SK-N-SH (cell line): ENCODE data around the gene TYMS. TPM values are rescaled to one million over a fixed set of nuclear protein-coding genes. Genes with fewer than 3 reads are reported as not detected.

Source experiments
- CTCF ChIA-PET: fragments of 300-600, 350-600 bp; formaldehyde crosslinking; extraction: SDS; loops from one replicate; lab custom pipeline; 2021; lab: Yijun Ruan, JAX
- POLR2A ChIA-PET: fragments of 350-600 bp; sonication (Branson Sonifier 250); formaldehyde crosslinking; extraction: SDS; loops from one replicate; lab custom pipeline; 2020; ENCODE audit warnings: antibody characterized with exemption, inconsistent platforms; lab: Yijun Ruan, JAX
- DNase-seq: peaks from one replicate; pipeline ENCODE4 v3.0.0; 2012
- H2AFZ ChIP-seq: fragments of 200-600 bp; sonication (generic); 2 replicates; pipeline ENCODE4 v1.8.1; 2016; ENCODE audit warnings: antibody characterized with exemption, mild to moderate bottlenecking, low read depth
- H3F3A ChIP-seq: fragments of 200-600 bp; sonication (generic); replicated peaks from 2 replicates; pipeline ENCODE3; 2016; ENCODE audit warnings: antibody characterized with exemption, mild to moderate bottlenecking; ENCODE audit not compliant: insufficient read depth
- H3K27ac ChIP-seq, 2 experiments: fragments of 200-500 bp in 1 of 2; fragments of 200-600 bp in 1 of 2; sonication (Bioruptor generic) in 1 of 2; sonication (generic), shearing (Covaris generic) in 1 of 2; 2 replicates each; pipeline versions ENCODE4 v1.5.1 to v1.6.1; 2014 to 2016; ENCODE audit warnings: low read depth in 2 of 2, inconsistent platforms in 1 of 2, low read length in 1 of 2, mild to moderate bottlenecking in 1 of 2, mixed read lengths in 1 of 2
- H3K27me3 ChIP-seq: fragments of 200-600 bp; sonication (generic), shearing (Covaris generic); 2 replicates; pipeline ENCODE4 v1.6.1; 2016; ENCODE audit warnings: mixed run types; ENCODE audit not compliant: insufficient read depth
- H3K36me3 ChIP-seq, 2 experiments: fragments of 200-500 bp in 1 of 2; fragments of 200-600 bp in 1 of 2; sonication (Bioruptor generic) in 1 of 2; sonication (generic) in 1 of 2; replicated peaks in 1 of 2; 2 replicates each; pipeline versions ENCODE3 to v1.5.1; 2014 to 2016; ENCODE audit warnings: low read length in 1 of 2, mild to moderate bottlenecking in 1 of 2; ENCODE audit not compliant: insufficient read depth in 2 of 2, control insufficient read depth in 1 of 2
- H3K4me1 ChIP-seq, 2 experiments: fragments of 200-500 bp in 1 of 2; fragments of 200-600 bp in 1 of 2; sonication (Bioruptor generic) in 1 of 2; sonication (generic), shearing (Covaris generic) in 1 of 2; 2 replicates each; pipeline versions ENCODE4 v1.5.1 to v1.6.1; 2014 to 2016; ENCODE audit warnings: low read depth in 1 of 2, low read length in 1 of 2, mixed run types in 1 of 2; ENCODE audit not compliant: insufficient read depth in 2 of 2, control insufficient read depth in 1 of 2
- H3K4me2 ChIP-seq: fragments of 200-600 bp; sonication (generic), shearing (Covaris generic); 2 replicates; pipeline ENCODE4 v1.6.1; 2017; ENCODE audit warnings: mixed run types
- H3K4me3 ChIP-seq, 2 experiments: fragments of 200-500 bp in 1 of 2; fragments of 200-600 bp in 1 of 2; sonication (Bioruptor generic) in 1 of 2; sonication (generic), shearing (Covaris generic) in 1 of 2; 2 replicates each; pipeline versions ENCODE4 v1.5.1 to v1.8.1; 2014 to 2016; ENCODE audit warnings: low read depth in 2 of 2, inconsistent platforms in 1 of 2, low read length in 1 of 2, mild to moderate bottlenecking in 1 of 2, mixed read lengths in 1 of 2, moderate library complexity in 1 of 2
- H3K79me2 ChIP-seq: fragments of 200-600 bp; sonication (generic); 2 replicates; pipeline ENCODE4 v1.8.1; 2017; ENCODE audit warnings: mild to moderate bottlenecking; ENCODE audit not compliant: insufficient read depth
- H3K9ac ChIP-seq: fragments of 200-600 bp; sonication (generic); 2 replicates; pipeline ENCODE4 v1.6.1; 2017; ENCODE audit warnings: mixed run types
- H3K9me2 ChIP-seq: fragments of 200-600 bp; sonication (generic); 2 replicates; pipeline ENCODE4 v1.6.1; 2017; ENCODE audit warnings: mixed run types
- H3K9me3 ChIP-seq: fragments of 200-600 bp; sonication (generic); 2 replicates; pipeline ENCODE4 v1.6.1; 2017; ENCODE audit warnings: mixed run types, mild to moderate bottlenecking, moderate library complexity
- H4K20me1 ChIP-seq: fragments of 200-600 bp; sonication (generic); 2 replicates; pipeline ENCODE4 v1.6.1; 2017; ENCODE audit warnings: mild to moderate bottlenecking, mixed run types; ENCODE audit not compliant: insufficient read depth
- CTCF ChIP-seq: fragments of 200-600 bp; sonication (generic); IDR thresholded peaks from 2 replicates; pipeline ENCODE4 v1.6.1; 2017; ENCODE audit warnings: antibody characterized with exemption, mild to moderate bottlenecking, moderate library complexity
- ELF1 ChIP-seq: IDR thresholded peaks from 2 replicates; pipeline ENCODE4 v1.4.0; 2012
- EP300 ChIP-seq, 2 experiments: IDR thresholded peaks; 2 replicates each; pipeline versions ENCODE4 v1.4.0 to v1.6.1; 2012; ENCODE audit warnings: borderline replicate concordance in 1 of 2, low read depth in 1 of 2, low read length in 1 of 2
- GABPA ChIP-seq: IDR thresholded peaks from 2 replicates; pipeline ENCODE4 v1.4.0; 2012; ENCODE audit warnings: low read depth, mild to moderate bottlenecking
- MAX ChIP-seq: IDR thresholded peaks from 2 replicates; pipeline ENCODE4 v1.4.0; 2012; ENCODE audit warnings: low read depth
- MEF2A ChIP-seq: IDR thresholded peaks from 2 replicates; pipeline ENCODE4 v1.4.0; 2012; ENCODE audit warnings: low read depth, borderline replicate concordance
- MXI1 ChIP-seq: IDR thresholded peaks from 2 replicates; pipeline ENCODE4 v1.6.1; 2012; ENCODE audit warnings: mild to moderate bottlenecking, low read depth, low read length, improper control_type of control experiment
- NFIC ChIP-seq: IDR thresholded peaks from 2 replicates; pipeline ENCODE4 v1.4.0; 2012; ENCODE audit warnings: borderline replicate concordance
- NRF1 ChIP-seq: IDR thresholded peaks from 2 replicates; pipeline ENCODE4 v1.6.1; 2012; ENCODE audit warnings: low read depth, mild to moderate bottlenecking, low read length
- POLR2AphosphoS5 ChIP-seq: IDR thresholded peaks from 2 replicates; pipeline ENCODE4 v1.6.1; 2012; ENCODE audit warnings: low read depth, low read length
- RAD21 ChIP-seq: IDR thresholded peaks from 2 replicates; pipeline ENCODE4 v1.6.1; 2012; ENCODE audit warnings: mild to moderate bottlenecking, low read length
- RFX5 ChIP-seq: IDR thresholded peaks from 2 replicates; pipeline ENCODE4 v1.6.1; 2012; ENCODE audit warnings: mild to moderate bottlenecking, improper control_type of control experiment, low read length
- RXRA ChIP-seq: IDR thresholded peaks from 2 replicates; pipeline ENCODE4 v1.4.0; 2012; ENCODE audit warnings: low read depth, mild to moderate bottlenecking, borderline replicate concordance
- SIN3A ChIP-seq: IDR thresholded peaks from 2 replicates; pipeline ENCODE4 v1.6.1; 2012; ENCODE audit warnings: low read depth, mild to moderate bottlenecking, low read length, moderate library complexity, borderline replicate concordance
- SMC3 ChIP-seq: IDR thresholded peaks from 2 replicates; pipeline ENCODE4 v1.6.1; 2012; ENCODE audit warnings: low read depth, low read length, improper control_type of control experiment
- TAF1 ChIP-seq: IDR thresholded peaks from 2 replicates; pipeline ENCODE4 v1.6.1; 2012; ENCODE audit warnings: low read depth, mild to moderate bottlenecking, low read length, moderate library complexity, borderline replicate concordance
- TCF12 ChIP-seq: IDR thresholded peaks from 2 replicates; pipeline ENCODE4 v1.4.0; 2012
- TEAD4 ChIP-seq: IDR thresholded peaks from 2 replicates; pipeline ENCODE4 v1.4.0; 2012; ENCODE audit warnings: mild to moderate bottlenecking, borderline replicate concordance; ENCODE audit not compliant: insufficient read depth
- USF2 ChIP-seq: fragments of 150-350 bp; IDR thresholded peaks from 2 replicates; pipeline ENCODE4 v1.6.1; 2017; ENCODE audit warnings: antibody characterized with exemption, low read length, low read depth, borderline replicate concordance
- YY1 ChIP-seq: IDR thresholded peaks from 2 replicates; pipeline ENCODE4 v1.4.0; 2012; ENCODE audit warnings: low read depth, mild to moderate bottlenecking
- WGBS: methylation state at CpG from one replicate; pipeline ENCODE4 v1.1.6; 2017; ENCODE audit warnings: low lambda C conversion rate; 5-methylcytosine and 5-hydroxymethylcytosine counted together
- polyA plus RNA-seq, 3 experiments: library from polyadenylated mRNA; depleted of rRNA; stranded (reverse); fragments of >200 nt; gene quantifications; 2 replicates each; pipeline ENCODE4 v1.2.3, GENCODE V29; 2012

TYMS gene
- polyA plus RNA-seq, 1 of the 3 experiments (the other 2 are of a cell fraction): 101 TPM

- peaks cover 0 to 10% of the 10 kb centered on the region in 2 experiments; a peak in 2 of 4 replicates for H3K4me1 ChIP-seq
- peak overlapping the region; percentile 54 for H3K9ac ChIP-seq
- TF ChIP-seq MXI1 (no peak), MAX (0 out of 2 replicates have a peak, but pooled peaks have one; percentile 8), YY1 (0 out of 2 replicates have a peak, but pooled peaks have one; percentile 11), ELF1 (no peak), RFX5 (no peak), SMC3 (no peak), NRF1 (no peak), RXRA (no peak), RAD21 (no peak), NFIC (no peak)
- H3K27ac ChIP-seq: peak overlapping the region; percentile 4 to 83; a peak in 3 of 4 replicates
- ChIA-PET CTCF (interaction anchor here (0.7 to 2.3 kb wide), 4 partner anchors 10 to 136 kb away, joined by 3 to 7 read pairs (median 4); no protein-coding TSS in a partner anchor), POLR2A (no interaction called here)
- peaks cover 11% of the 10 kb centered on the region for H3F3A ChIP-seq
- no peaks in the 10 kb centered on the region for H3K79me2 ChIP-seq
- no peak for DNase-seq
- 62% methylated on average over 8 of the region's 8 CpGs for WGBS
- no peaks in the 10 kb centered on the region for H3K9me3 ChIP-seq
- 0 out of 2 replicates have a peak overlapping the region, but pooled peaks have one; percentile 55 for H3K4me2 ChIP-seq
- peak overlapping the region; percentile 71 for H2AFZ ChIP-seq
- H3K27me3 ChIP-seq: no peaks in the 10 kb centered on the region
- no peak overlapping the region for H3K4me3 ChIP-seq
- H3K36me3 ChIP-seq: no peaks in the 10 kb centered on the region
- no peaks in the 10 kb centered on the region for H3K9me2 ChIP-seq
- H4K20me1 ChIP-seq: no peaks in the 10 kb centered on the region
Observed at GRCh38 chr18:703213-703967, 45.9 kb downstream of the TYMS start.

GRCh38 chr18:706405-706804, 49.0 kb downstream of the TYMS start:
- Histone ChIP-seq H3K4me2 (no peak overlapping the region), H3K4me3 (no peak overlapping the region), H4K20me1 (no peaks in the 10 kb centered on the region), H3F3A (peaks cover 11% of the 10 kb centered on the region), H3K4me1 (peaks cover 3 to 10% of the 10 kb centered on the region in 2 experiments; a peak in 2 of 4 replicates), H3K79me2 (peaks cover 16% of the 10 kb centered on the region; the same call in 1 of the 2 replicates), H3K9ac (no peak overlapping the region), H3K9me2 (no peaks in the 10 kb centered on the region), H3K9me3 (no peaks in the 10 kb centered on the region), H3K27ac (no peak overlapping the region), H3K27me3 (no peaks in the 10 kb centered on the region), H3K36me3 (no peaks in the 10 kb centered on the region), H2AFZ (no peak overlapping the region)
- ChIA-PET CTCF (interaction anchor here (0.8 kb wide), 1 partner anchor 82 kb away, joined by 3 read pairs; no protein-coding TSS in a partner anchor), POLR2A (no interaction called here)
- DNase-seq: no peak
- no peak for TF ChIP-seq GABPA
- TF ChIP-seq SMC3: no peak
- no peak for TF ChIP-seq SIN3A
- TF ChIP-seq POLR2AphosphoS5: no peak
- TF ChIP-seq TEAD4: no peak
- no peak for TF ChIP-seq YY1
- TF ChIP-seq RAD21: no peak
- no peak for TF ChIP-seq TAF1
- TF ChIP-seq TCF12: no peak
- no peak for TF ChIP-seq NFIC
- no peak for TF ChIP-seq CTCF
- no peak for TF ChIP-seq EP300 (IDR thresholded peaks at IDR 0.05; ENCODE audit: borderline replicate concordance in 1 of 2, low read depth in 1 of 2, low read length in 1 of 2)
- no peak for TF ChIP-seq MEF2A
- no peak for TF ChIP-seq USF2
- 89% methylated on average over 8 of the region's 8 CpGs for WGBS
